ENCODE data around the gene WDR86.

WDR86 gene

GRCh38 chr7:151409667-151410404 is at the start of gene WDR86:
TSS of gene WDR86 (minus strand) at chr7:151410038. CDS start at chr7:151409589, 449 bp downstream.
- DNase-seq, result peak; percentile 16

GRCh38 chr7:151457534-151457933 is 47.7 kb upstream of the WDR86 start:
- DNase-seq, result no peak

- no peak for DNase-seq
Observed at GRCh38 chr7:151456782-151457181, 46.9 kb upstream of the WDR86 start.

GRCh38 chr7:151456276-151456675 is 46.4 kb upstream of the WDR86 start:
- DNase-seq, result no peak

- no peak for DNase-seq
Observed at GRCh38 chr7:151455690-151456089, 45.9 kb upstream of the WDR86 start.

- DNase-seq, result peak; percentile 12
Observed at GRCh38 chr7:151454932-151455530, 45.2 kb upstream of the WDR86 start.

- no peak for DNase-seq
Observed at GRCh38 chr7:151454305-151454704, 44.5 kb upstream of the WDR86 start.

GRCh38 chr7:151453326-151453791 is 43.5 kb upstream of the WDR86 start:
- DNase-seq, result no peak

GRCh38 chr7:151452680-151453325 is 43.0 kb upstream of the WDR86 start:
- DNase-seq, result no peak

- peak; percentile 2 for DNase-seq
Observed at GRCh38 chr7:151451626-151452571, 42.1 kb upstream of the WDR86 start.

- no peak for DNase-seq
Observed at GRCh38 chr7:151451156-151451555, 41.3 kb upstream of the WDR86 start.

- DNase-seq, result no peak
Observed at GRCh38 chr7:151449990-151450389, 40.2 kb upstream of the WDR86 start.

- peak; percentile 61 for DNase-seq
Observed at GRCh38 chr7:151448261-151449252, 38.7 kb upstream of the WDR86 start.

- no peak for DNase-seq
Observed at GRCh38 chr7:151447901-151448260, 38.0 kb upstream of the WDR86 start.

- no peak for DNase-seq
Observed at GRCh38 chr7:151447312-151447711, 37.5 kb upstream of the WDR86 start.

GRCh38 chr7:151446412-151446811 is 36.6 kb upstream of the WDR86 start:
- DNase-seq, result no peak

- no peak for DNase-seq
Observed at GRCh38 chr7:151444632-151445031, 34.8 kb upstream of the WDR86 start.

- no peak for DNase-seq
Observed at GRCh38 chr7:151442776-151443496, 33.1 kb upstream of the WDR86 start.

- DNase-seq, result no peak
Observed at GRCh38 chr7:151440799-151441445, 31.1 kb upstream of the WDR86 start.
